ENCODE results near the gene ANKRD39. TPM values are rescaled to one million over a fixed set of nuclear protein-coding genes. Genes with fewer than 3 reads are reported as not detected.
"Not testable (repeated sequence)": the region's sequence is repeated elsewhere in the genome, so short reads cannot be mapped to it uniquely, and the experiment has no call there.

The ANKRD39 gene
- total RNA-seq, 1 donor: 4.7 TPM

DNA sequence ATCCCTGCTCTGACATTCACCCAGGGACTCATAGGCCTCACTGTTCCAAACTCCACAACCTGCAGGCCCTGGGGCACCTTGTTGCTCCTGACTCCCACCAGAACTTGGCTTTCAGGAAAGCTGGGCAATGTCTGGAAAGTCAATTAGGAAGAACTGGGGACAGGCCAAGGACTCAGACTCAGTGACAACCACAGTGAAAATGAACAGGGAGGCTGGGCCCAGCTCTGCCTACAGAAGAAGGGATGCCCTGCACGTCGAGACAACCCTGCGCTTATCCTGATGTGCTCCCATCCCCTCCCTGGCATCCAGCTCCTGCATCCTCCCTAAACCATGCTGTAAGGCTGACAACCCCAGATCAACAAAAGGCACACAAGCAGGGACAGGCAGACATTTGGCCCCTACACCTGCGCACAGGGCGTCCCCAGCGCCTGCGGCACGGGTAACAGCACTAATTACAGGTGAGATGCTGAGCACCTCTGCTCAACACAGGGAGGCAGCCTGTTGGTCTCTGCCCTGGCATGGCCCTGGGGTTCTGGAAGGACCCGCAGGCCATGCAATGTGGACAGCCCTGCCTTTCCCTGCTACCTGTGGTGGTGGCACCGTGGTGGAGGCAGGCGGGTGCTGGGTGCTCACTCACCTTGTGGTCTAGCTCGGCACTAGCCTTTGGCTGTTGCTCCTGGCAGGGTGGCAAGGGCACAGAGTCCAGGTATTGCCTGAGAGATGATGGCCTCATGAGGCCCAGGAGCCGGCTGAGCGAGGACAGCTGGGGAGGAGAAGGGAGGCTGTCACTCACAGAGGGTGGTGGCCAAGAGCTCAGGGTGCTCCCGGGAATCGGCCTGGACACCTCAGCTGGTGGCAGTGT, 35.7 kb upstream of the ANKRD39 start:
- TF ChIP-seq, protein P1, sequence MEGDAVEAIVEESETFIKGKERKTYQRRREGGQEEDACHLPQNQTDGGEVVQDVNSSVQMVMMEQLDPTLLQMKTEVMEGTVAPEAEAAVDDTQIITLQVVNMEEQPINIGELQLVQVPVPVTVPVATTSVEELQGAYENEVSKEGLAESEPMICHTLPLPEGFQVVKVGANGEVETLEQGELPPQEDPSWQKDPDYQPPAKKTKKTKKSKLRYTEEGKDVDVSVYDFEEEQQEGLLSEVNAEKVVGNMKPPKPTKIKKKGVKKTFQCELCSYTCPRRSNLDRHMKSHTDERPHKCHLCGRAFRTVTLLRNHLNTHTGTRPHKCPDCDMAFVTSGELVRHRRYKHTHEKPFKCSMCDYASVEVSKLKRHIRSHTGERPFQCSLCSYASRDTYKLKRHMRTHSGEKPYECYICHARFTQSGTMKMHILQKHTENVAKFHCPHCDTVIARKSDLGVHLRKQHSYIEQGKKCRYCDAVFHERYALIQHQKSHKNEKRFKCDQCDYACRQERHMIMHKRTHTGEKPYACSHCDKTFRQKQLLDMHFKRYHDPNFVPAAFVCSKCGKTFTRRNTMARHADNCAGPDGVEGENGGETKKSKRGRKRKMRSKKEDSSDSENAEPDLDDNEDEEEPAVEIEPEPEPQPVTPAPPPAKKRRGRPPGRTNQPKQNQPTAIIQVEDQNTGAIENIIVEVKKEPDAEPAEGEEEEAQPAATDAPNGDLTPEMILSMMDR (IDR thresholded peaks at IDR 0.05; ENCODE audit: insufficient read depth, low read depth, low read length): no peak
- DNase-seq (ENCODE audit: low read depth): no peak
- no peak overlapping the region for H3K4me3 ChIP-seq (ENCODE audit: low read depth, low read length)

DNA sequence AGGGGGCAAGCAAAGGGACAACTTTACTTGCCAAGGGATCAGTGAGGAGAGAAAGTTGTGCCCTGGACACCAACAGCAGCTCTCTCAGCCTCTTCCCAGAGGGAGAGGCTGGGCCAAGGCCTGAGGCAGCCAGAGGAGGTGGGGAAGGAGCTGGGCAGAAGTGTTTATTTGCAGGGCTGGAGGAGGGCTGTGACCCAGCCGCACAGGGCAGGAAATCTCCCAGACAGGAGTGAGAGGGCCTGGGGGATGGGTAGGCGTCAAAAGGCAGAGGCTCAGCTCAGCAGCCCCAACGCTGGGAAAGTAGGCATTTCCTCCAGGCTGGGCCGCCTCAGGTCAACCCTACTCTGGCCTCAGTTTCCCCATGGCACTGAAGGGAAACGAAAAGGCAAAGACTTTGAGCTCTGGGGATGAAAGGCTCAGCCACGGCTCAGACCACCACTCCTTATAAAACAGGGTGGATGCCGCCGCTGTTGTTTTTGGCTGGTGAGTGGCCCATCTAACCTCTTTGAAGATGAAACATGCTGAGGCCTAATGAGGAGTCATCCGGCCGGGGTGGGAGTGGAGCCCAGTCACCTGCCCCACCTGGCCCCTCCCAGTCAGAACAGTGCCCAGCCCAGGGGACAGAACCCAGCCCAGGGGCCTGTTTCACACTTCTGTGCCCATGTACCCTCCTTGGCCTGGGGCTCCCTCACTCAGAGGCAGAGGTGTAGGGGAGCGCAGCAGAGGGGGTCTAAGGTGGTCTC, 33.9 kb upstream of the ANKRD39 start:
- H3K4me3 ChIP-seq (ENCODE audit: low read depth, low read length): no peak overlapping the region
- DNase-seq (ENCODE audit: low read depth): peak; percentile 85
- TF ChIP-seq, protein P1 (IDR thresholded peaks at IDR 0.05; ENCODE audit: insufficient read depth, low read depth, low read length): no peak

DNA sequence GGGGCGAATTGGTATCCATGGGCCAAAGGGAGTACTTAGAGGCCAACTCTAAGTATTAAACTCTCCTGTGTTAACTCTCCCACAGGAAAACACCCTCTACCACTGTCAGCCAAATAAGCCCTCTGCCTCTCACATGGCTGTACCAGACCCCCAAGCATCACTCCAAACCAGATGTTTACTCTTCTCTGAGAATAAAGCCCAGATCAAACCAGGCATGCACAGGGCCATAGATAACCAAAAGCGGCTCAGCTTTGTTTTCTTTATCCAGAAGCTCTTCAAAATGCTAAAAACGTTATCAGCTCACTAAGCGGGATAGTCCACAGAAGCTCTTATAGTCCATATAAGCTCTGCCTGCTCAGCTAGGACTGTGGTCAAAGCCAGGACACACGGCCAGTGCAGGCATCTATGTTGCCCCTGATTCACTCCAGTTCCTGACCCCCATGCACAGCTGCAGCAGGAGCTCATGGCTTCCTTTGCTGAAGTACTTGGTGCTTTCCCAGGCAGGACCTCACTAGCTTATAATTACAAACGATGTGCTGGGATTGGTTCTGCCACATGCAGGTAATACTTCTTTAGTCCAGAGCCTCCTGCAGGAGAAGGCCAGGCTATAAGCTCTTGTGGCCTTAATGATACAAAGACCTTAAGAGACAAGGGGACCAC, 33.0 kb upstream of the ANKRD39 start:
- H3K4me3 ChIP-seq (ENCODE audit: low read depth, low read length): no peak overlapping the region
- DNase-seq (ENCODE audit: low read depth): peak; percentile 23
- TF ChIP-seq, protein P1 (IDR thresholded peaks at IDR 0.05; ENCODE audit: insufficient read depth, low read depth, low read length): no peak

DNA sequence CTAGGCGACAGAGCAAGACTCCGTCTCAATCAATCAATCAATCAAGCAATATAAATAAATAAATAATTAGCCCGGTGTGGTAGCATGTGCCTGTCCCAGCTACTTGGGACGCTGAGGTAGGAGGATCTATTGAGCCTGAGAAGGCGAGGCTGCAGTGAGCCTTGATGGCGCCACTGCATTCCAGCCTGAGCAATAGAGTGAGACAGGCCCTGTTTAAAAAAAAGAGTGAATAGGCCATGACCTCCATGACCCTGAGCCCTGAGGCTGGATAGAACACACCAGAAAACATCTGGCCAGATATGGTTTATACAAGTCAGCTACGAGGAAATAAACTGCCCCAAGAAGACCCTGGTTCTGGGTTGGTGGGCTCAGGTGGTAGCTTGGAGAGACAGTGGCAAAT, 32.4 kb upstream of the ANKRD39 start:
- peak; percentile 33 for DNase-seq (ENCODE audit: low read depth)
- TF ChIP-seq, protein P1 (IDR thresholded peaks at IDR 0.05; ENCODE audit: insufficient read depth, low read depth, low read length): no peak
- H3K4me3 ChIP-seq (ENCODE audit: low read depth, low read length): no peak overlapping the region

DNA sequence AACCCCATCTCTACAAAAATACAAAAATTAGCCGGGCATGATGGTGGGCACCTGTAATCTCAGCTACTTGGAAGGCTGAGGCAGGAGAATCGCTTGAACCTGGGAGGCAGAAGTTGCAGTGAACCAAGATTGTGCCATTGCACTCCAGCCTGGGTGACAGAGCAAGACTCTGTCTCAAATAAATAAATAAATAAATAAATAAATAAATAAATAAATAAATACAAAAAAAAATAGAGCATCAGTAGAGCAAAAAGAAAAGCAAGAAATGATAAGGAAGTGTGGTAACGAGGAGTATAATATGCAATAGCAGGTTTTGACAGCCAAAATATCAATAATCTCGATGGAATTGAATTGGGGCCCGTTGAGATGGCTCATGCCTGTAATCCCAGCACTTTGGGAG, 31.7 kb upstream of the ANKRD39 start:
- not testable (repeated sequence) for DNase-seq (ENCODE audit: low read depth); H3K4me3 ChIP-seq (ENCODE audit: low read depth, low read length)

DNA sequence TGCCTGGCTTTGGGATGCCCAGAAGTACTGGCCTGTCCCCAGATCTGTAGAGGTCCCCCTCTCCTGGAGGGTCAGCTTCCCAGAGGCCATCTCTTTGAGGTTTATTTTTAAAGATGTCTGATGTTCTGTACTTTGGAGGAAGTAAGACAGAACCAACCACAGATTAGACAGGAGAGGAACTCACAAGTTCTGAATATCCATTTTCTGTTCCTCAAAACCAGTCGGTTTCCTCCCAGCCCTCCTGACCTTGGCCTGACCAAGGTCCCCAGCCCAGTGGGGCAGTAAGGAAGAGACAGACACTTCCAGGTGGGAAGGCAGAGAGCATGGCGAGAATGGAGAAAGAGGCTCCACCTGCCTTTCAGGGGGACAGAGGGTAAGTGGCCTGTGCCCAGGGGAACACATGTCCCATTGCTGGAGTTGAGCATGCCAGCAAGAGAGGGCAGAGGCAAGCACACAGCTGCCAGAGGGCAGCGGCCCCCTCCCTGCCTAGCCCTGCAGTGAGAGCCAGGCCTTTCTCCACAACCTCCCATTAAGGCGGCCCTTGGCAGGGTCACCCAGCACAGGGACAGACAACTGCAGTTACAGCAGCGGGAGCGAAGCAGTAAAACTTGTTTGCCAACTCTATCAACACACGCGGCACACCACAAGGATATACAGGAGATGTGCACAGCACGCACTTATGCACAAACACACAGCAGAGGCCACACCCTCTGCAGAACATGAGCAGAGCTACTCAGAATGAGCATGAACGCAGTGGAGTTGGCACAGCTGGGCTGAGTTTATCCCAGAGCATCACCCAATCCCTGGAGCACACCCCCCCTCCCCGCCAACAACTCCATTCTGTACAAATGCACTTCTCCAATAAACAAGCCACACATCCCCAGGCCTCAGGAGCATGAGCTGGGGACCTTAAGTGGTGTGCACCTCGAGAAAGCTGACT, 30.5 kb upstream of the ANKRD39 start:
- no peak overlapping the region for H3K4me3 ChIP-seq (ENCODE audit: low read depth, low read length)
- TF ChIP-seq, protein P1 (IDR thresholded peaks at IDR 0.05; ENCODE audit: insufficient read depth, low read depth, low read length): no peak
- DNase-seq (ENCODE audit: low read depth): peak; percentile 51
